RWPE1 (cell line): ENCODE results near the gene HAUS5.

Experiments used
- CTCF ChIA-PET: fragments of 350-600 bp; sonication (Branson Sonifier 250); formaldehyde crosslinking; extraction: SDS; loops from one replicate; lab custom pipeline; 2021; lab: Yijun Ruan, JAX
- POLR2A ChIA-PET: fragments of 400-600 bp; formaldehyde crosslinking; extraction: SDS; loops from one replicate; lab custom pipeline; 2020; ENCODE audit warnings: antibody characterized with exemption; ENCODE audit not compliant: low non-redundant PET; lab: Yijun Ruan, JAX
- DNase-seq: peaks from one replicate; pipeline ENCODE4 v3.0.0; 2012; ENCODE audit warnings: low spot score
- H3K27ac ChIP-seq: fragments of 450-650 bp; 2 replicates; pipeline ENCODE4 v1.5.1; 2017
- CTCF ChIP-seq: fragments of 450-650 bp; conservative IDR thresholded peaks from 2 replicates; pipeline ENCODE4 v1.5.1; 2017; ENCODE audit warnings: low read depth, mild to moderate bottlenecking

HAUS5 gene

DNA sequence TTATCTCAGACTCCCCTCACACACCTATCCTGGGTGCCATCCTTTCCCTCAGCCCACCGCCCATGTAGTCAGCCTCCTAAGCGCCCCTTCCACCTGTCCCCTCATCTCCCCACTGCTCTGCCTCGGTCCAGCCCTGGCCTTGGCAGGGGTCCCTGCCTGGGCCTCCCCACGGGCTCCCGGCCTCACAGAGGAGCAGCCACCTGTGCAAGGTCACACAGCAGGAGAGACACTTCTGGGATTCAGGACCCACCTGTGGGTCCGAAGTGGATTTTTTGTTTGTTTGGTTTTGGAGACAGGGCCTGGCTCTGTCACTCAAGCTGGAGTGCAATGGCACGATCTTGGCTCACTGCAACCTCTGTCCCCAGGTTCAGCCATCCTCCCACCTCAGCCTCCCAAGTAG is 53.1 kb downstream of the HAUS5 start:
- ChIA-PET POLR2A (interaction anchor here (0.8 kb wide), 1 partner anchor 81 kb away, joined by 3 read pairs; no protein-coding TSS in a partner anchor), CTCF (interaction anchor here (0.7 kb wide), 1 partner anchor 22 kb away, joined by 4 read pairs; no protein-coding TSS in a partner anchor)
- no peak for DNase-seq

GRCh38 chr19:35666251-35666913 is 53.8 kb downstream of the HAUS5 start, which contains the start of gene UPK1A:
Gene UPK1A, plus strand, starts transcription at chr19:35666517. Its CDS starts 296 bp downstream, at chr19:35666813.
- ChIA-PET POLR2A (interaction anchor here (0.5 to 0.8 kb wide), 2 partner anchors 79 to 80 kb away, joined by 3 to 4 read pairs; partner anchors contain the start of genes PSENEN and U2AF1L4), CTCF (interaction anchor here (0.6 to 1.5 kb wide), 3 partner anchors 9 to 207 kb away, joined by 3 to 5 read pairs (median 4); no protein-coding TSS in a partner anchor)
- DNase-seq = no peak
- no peak within 1 kb of the TSS for H3K27ac ChIP-seq
- no peak for TF ChIP-seq CTCF

More for the DNA sequence above, 53.1 kb downstream of the HAUS5 start:
- TF ChIP-seq CTCF = no peak
- H3K27ac ChIP-seq = no peak overlapping the region

- TF ChIP-seq CTCF = no peak
- no peak for DNase-seq
- POLR2A ChIA-PET = no interaction called here
- CTCF ChIA-PET = interaction anchor here (0.5 to 0.7 kb wide), 3 partner anchors 38 to 857 kb away, joined by 3 to 4 read pairs (median 3); no protein-coding TSS in a partner anchor
- no peak overlapping the region for H3K27ac ChIP-seq
Observed at GRCh38 chr19:35669566-35669965, 57.0 kb downstream of the HAUS5 start.

DNA sequence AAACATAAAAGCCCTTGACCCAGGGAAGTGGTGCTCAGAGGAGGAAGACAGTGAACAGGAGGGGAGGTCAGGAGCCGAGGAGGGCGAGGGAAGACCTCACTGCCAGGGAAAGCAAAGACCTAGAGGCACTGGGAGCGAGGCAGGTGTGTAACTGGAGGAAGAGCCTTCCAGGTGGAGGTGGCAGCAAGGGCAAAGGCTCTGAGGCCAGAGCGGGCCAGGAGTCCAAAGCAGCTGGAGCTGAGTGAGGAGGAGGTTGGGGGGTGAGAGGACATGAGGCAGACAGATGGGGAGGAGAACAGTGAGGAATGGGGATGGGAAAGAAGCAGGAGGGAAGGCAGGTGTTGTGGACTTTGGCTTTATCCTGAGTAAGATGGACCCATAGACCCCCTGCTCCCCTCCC is 57.4 kb downstream of the HAUS5 start:
- no peak for TF ChIP-seq CTCF
- DNase-seq = no peak
- POLR2A ChIA-PET = no interaction called here
- CTCF ChIA-PET = interaction anchor here (0.7 kb wide), 2 partner anchors 351 to 856 kb away, joined by 3 to 4 read pairs; no protein-coding TSS in a partner anchor
- no peak overlapping the region for H3K27ac ChIP-seq

DNA sequence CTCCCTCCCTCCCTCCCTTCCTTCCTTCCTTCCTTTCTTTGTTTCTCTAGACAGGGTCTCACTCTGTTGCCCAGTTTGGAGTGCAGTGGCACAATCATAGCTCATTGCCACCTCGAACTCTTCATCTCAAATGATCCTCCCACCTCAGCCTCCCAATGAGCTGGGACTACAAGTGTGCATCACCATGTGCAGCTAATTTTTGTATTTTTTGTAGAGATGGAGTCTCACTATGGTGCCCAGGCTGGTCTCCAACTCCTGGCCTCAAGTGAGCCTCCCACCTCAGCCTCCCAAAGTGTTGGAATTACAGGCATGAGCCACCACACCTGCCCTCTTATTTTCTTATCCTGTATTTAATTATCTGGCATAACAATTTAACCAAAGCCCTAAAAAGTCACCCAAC is 58.2 kb downstream of the HAUS5 start:
- ChIA-PET CTCF (no interaction called here), POLR2A (no interaction called here)
- DNase-seq = no peak
- no peak overlapping the region for H3K27ac ChIP-seq
- TF ChIP-seq CTCF = no peak

DNA sequence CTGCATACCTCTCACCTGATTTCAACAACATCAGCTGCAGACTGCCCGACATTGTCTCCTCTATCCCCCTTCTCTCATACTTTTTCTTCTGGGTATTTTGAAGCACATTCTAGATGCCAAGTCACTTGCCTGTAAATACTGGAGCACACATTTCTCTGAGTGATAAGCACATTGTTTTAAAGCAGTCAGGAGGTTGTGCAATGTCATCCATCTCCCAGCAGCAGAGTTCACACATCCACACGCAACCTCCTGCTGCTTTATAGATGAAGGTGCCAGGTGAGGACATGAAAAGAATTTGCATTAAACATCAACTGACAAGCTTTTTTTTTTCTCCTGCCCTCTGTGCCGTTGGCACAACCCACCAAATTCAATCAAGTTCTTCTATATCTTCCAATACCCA is 59.3 kb downstream of the HAUS5 start:
- no peak for DNase-seq
- no peak overlapping the region for H3K27ac ChIP-seq
- ChIA-PET POLR2A (no interaction called here), CTCF (no interaction called here)
- TF ChIP-seq CTCF = no peak
